Endodermal cell (in vitro differentiated cells): ENCODE measurements around the gene PCSK6. TPM values are rescaled to one million over a fixed set of nuclear protein-coding genes. Genes with fewer than 3 reads are reported as not detected.

Experiments
- DNase-seq: peaks from one replicate; pipeline ENCODE4 v3.0.0-alpha.2; 2017
- H3K27ac ChIP-seq: 2 replicates; pipeline ENCODE4 v1.5.1; 2013; ENCODE audit warnings: mild to moderate bottlenecking, low read depth, low read length, moderate library complexity
- H3K27me3 ChIP-seq: 2 replicates; pipeline ENCODE4 v1.6.1; 2013; ENCODE audit warnings: mild to moderate bottlenecking, low read length, moderate library complexity; ENCODE audit not compliant: insufficient read depth, control insufficient read depth, poor library complexity, severe bottlenecking
- H3K36me3 ChIP-seq: 2 replicates; pipeline ENCODE4 v1.7.0; 2013; ENCODE audit warnings: mild to moderate bottlenecking, low read length, moderate library complexity; ENCODE audit not compliant: control insufficient read depth, insufficient read depth
- H3K4me1 ChIP-seq: one replicate; pipeline ENCODE4 v1.7.0; 2013; ENCODE audit warnings: low read length; ENCODE audit not compliant: control insufficient read depth, insufficient read depth
- H3K4me3 ChIP-seq: 2 replicates; pipeline ENCODE4 v1.5.1; 2013; ENCODE audit warnings: mild to moderate bottlenecking, low read length, moderate library complexity
- H3K9ac ChIP-seq: 2 replicates; pipeline ENCODE4 v1.6.1; 2013; ENCODE audit warnings: mild to moderate bottlenecking, low read length, moderate library complexity; ENCODE audit not compliant: poor library complexity, severe bottlenecking; ENCODE audit errors: extremely low read depth
- H3K9me3 ChIP-seq: 2 replicates; pipeline ENCODE4 v1.6.1; 2013; ENCODE audit warnings: mild to moderate bottlenecking, low read length, moderate library complexity; ENCODE audit not compliant: control insufficient read depth
- H3K27ac Mint-ChIP-seq: 2 replicates; pipeline ENCODE4 v1.8.0; 2020; ENCODE audit warnings: mixed read lengths
- H3K27me3 Mint-ChIP-seq: 2 replicates; pipeline ENCODE4 v1.8.0; 2021; ENCODE audit warnings: mild to moderate bottlenecking, mixed read lengths; ENCODE audit not compliant: insufficient read depth
- H3K36me3 Mint-ChIP-seq: 2 replicates; pipeline ENCODE4 v1.8.0; 2020; ENCODE audit warnings: low read depth, mixed read lengths
- H3K4me1 Mint-ChIP-seq: 2 replicates; pipeline ENCODE4 v1.8.0; 2020; ENCODE audit warnings: mixed read lengths
- H3K4me3 Mint-ChIP-seq: 2 replicates; pipeline ENCODE4 v1.8.0; 2020; ENCODE audit warnings: mild to moderate bottlenecking, moderate library complexity, mixed read lengths
- H3K9me3 Mint-ChIP-seq: 2 replicates; pipeline ENCODE4 v1.8.0; 2020; ENCODE audit warnings: mild to moderate bottlenecking, mixed read lengths
- WGBS, 2 experiments: methylation state at CpG; one replicate each; pipeline versions ENCODE4 v1.1.5 to v1.1.7; 2013; ENCODE audit warnings: missing lambda C conversion rate in 2 of 2, mixed read lengths in 1 of 2; ENCODE audit not compliant: insufficient coverage in 1 of 2, insufficient read length in 1 of 2; 5-methylcytosine and 5-hydroxymethylcytosine counted together
- total RNA-seq, 2 donors: library from RNA; stranded (reverse); fragmentation: NEBNext Ultra II Directional in 1 of 2; extraction: Animal tissue kit (Norgen Biotek cat#: 25700) in 1 of 2; gene quantifications; 2 replicates in 1 of 2; 3 replicates in 1 of 2; pipeline ENCODE4 v1.2.1, GENCODE V29; 2021
- TF ChIP-seq, protein P1 (sequence below): fragments of 200-600 bp; sonication (generic); conservative IDR thresholded peaks from 2 replicates; pipeline ENCODE4 v1.5.0; 2021; ENCODE audit warnings: antibody characterized with exemption, mild to moderate bottlenecking

Gene PCSK6
- total RNA-seq, 2 donors from 2014 or later: 6.6 to 9.8 TPM

DNA sequence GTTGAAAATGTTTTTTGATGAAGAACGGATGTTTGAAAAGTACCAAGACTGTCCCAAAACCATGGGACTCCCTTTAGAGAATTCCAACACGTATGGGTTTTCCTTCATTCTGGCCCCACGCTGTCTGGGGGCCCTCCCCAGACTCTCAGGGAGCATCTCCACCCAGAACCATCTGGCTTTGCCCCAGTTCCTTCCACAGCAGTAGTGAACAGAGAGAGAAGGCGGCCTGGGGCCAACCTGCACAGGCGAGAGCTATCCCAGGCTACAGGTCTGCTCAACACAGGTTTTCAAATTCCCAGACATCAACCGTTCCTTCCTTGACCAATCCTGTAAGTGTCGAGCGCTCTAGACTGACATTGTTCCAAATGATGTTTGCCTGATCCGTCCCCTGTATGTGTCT is 101.9 kb downstream of the PCSK6 start:
- H3K36me3 Mint-ChIP-seq: no peaks in the 10 kb centered on the region

DNA sequence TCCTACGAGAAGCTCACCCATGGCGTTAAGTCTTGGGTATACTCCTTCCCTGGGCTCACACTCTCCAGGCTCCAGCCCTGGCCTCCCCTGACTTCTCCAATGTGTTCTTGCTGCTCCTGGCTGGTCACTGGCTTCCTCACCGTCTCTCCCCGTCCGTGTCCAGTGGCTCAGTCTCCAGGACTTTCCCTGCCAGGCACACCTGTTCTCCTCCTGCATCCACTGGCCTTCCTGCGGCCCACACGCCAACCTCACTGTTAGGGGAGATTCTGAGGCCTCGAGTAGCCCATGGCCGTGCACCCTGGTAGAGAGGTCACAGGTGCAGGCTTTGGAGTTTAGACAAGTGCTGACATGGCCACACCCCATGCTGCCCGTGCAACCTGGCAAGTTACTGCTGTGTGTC is 102.5 kb downstream of the PCSK6 start:
- no peak overlapping the region for H3K4me3 ChIP-seq
- Mint-ChIP-seq H3K27me3 (no peaks in the 10 kb centered on the region), H3K36me3 (no peaks in the 10 kb centered on the region), H3K4me1 (no peaks in the 10 kb centered on the region), H3K9me3 (no peaks in the 10 kb centered on the region), H3K27ac (no peak overlapping the region), H3K4me3 (no peak overlapping the region)
- H3K4me1 ChIP-seq: no peaks in the 10 kb centered on the region
- TF ChIP-seq, protein P1, sequence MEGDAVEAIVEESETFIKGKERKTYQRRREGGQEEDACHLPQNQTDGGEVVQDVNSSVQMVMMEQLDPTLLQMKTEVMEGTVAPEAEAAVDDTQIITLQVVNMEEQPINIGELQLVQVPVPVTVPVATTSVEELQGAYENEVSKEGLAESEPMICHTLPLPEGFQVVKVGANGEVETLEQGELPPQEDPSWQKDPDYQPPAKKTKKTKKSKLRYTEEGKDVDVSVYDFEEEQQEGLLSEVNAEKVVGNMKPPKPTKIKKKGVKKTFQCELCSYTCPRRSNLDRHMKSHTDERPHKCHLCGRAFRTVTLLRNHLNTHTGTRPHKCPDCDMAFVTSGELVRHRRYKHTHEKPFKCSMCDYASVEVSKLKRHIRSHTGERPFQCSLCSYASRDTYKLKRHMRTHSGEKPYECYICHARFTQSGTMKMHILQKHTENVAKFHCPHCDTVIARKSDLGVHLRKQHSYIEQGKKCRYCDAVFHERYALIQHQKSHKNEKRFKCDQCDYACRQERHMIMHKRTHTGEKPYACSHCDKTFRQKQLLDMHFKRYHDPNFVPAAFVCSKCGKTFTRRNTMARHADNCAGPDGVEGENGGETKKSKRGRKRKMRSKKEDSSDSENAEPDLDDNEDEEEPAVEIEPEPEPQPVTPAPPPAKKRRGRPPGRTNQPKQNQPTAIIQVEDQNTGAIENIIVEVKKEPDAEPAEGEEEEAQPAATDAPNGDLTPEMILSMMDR: no peak
- no peaks in the 10 kb centered on the region for H3K9me3 ChIP-seq
- no peak overlapping the region for H3K27ac ChIP-seq
- WGBS, 2 experiments: 84 to 85% methylated on average over 9 to 10 of the region's 10 CpGs
- DNase-seq: no peak
- H3K9ac ChIP-seq: no peak overlapping the region
- H3K36me3 ChIP-seq: no peaks in the 10 kb centered on the region
- no peaks in the 10 kb centered on the region for H3K27me3 ChIP-seq

More for the DNA sequence above, 101.9 kb downstream of the PCSK6 start:
- Histone ChIP-seq H3K9me3 (no peaks in the 10 kb centered on the region), H3K27ac (no peak overlapping the region), H3K36me3 (no peaks in the 10 kb centered on the region), H3K4me3 (no peak overlapping the region), H3K9ac (no peak overlapping the region), H3K4me1 (no peaks in the 10 kb centered on the region), H3K27me3 (no peaks in the 10 kb centered on the region)
- DNase-seq: no peak
- H3K27ac Mint-ChIP-seq: no peak overlapping the region
- H3K4me1 Mint-ChIP-seq: no peaks in the 10 kb centered on the region
- TF ChIP-seq, protein P1: no peak
- 67 to 72% methylated on average over 6 to 9 of the region's 9 CpGs for WGBS, 2 experiments
- no peaks in the 10 kb centered on the region for H3K9me3 Mint-ChIP-seq
- H3K4me3 Mint-ChIP-seq: no peak overlapping the region
- no peaks in the 10 kb centered on the region for H3K27me3 Mint-ChIP-seq

- no peaks in the 10 kb centered on the region for H3K9me3 ChIP-seq
- H3K36me3 ChIP-seq: no peaks in the 10 kb centered on the region
- Mint-ChIP-seq H3K9me3 (no peaks in the 10 kb centered on the region), H3K4me3 (no peak overlapping the region), H3K27me3 (no peaks in the 10 kb centered on the region), H3K27ac (no peak overlapping the region), H3K36me3 (no peaks in the 10 kb centered on the region), H3K4me1 (no peaks in the 10 kb centered on the region)
- 92 to 95% methylated on average over 15 to 18 of the region's 18 CpGs for WGBS, 2 experiments
- no peaks in the 10 kb centered on the region for H3K4me1 ChIP-seq
- no peak overlapping the region for H3K27ac ChIP-seq
- no peaks in the 10 kb centered on the region for H3K27me3 ChIP-seq
- no peak for DNase-seq
- no peak overlapping the region for H3K9ac ChIP-seq
- H3K4me3 ChIP-seq: no peak overlapping the region
- TF ChIP-seq, protein P1: no peak
Measured at GRCh38 chr15:101386006-101386405, 103.5 kb downstream of the PCSK6 start.
